Measurements from ENCODE around the gene DGCR2. TPM values are rescaled to one million over a fixed set of nuclear protein-coding genes. Genes with fewer than 3 reads are reported as not detected.

The DGCR2 gene
- total and polyA plus RNA-seq, 10 of the 15 experiments (the other 5 are each of a cell fraction or from before 2014, with no cell fraction given) = 0.19 to 28.4 (median 16.0) TPM

GRCh38 chr22:19044381-19044780 lies 77.8 kb downstream of the DGCR2 start:
- H3K27ac ChIP-seq (ENCODE audit: control insufficient read depth, insufficient read depth) = no peak overlapping the region
- H3K36me3 ChIP-seq (ENCODE audit: control insufficient read depth in 2 of 2, insufficient read depth in 2 of 2, low read length in 1 of 2) = peaks cover 24 to 33% of the 10 kb centered on the region in 2 experiments
- no peak for FAIRE-seq
- intact Hi-C loops (cut with micrococcal nuclease; ENCODE audit: unreplicated experiment) = no loop called here
- no peak for ATAC-seq
- no peak for DNase-seq (ENCODE audit: low read depth, low spot score)
- H3K4me2 ChIP-seq (ENCODE audit: control insufficient read depth, insufficient read depth) = no peak overlapping the region
- in situ Hi-C loops (cut with MboI) = no loop called here
- no peaks in the 10 kb centered on the region for H3K4me1 ChIP-seq (ENCODE audit: control insufficient read depth, insufficient read depth, low read length)
- H3K27me3 ChIP-seq (replicated peaks in 1 of 2; ENCODE audit: control insufficient read depth in 2 of 2, insufficient read depth in 2 of 2, low read length in 1 of 2) = no peaks in the 10 kb centered on the region
- no peak overlapping the region for H2AFZ ChIP-seq (ENCODE audit: control insufficient read depth, low read depth, low read length)
- BruUV-seq (replicated peaks) = no TSS peak
- H4K20me1 ChIP-seq (ENCODE audit: control insufficient read depth, insufficient read depth) = no peaks in the 10 kb centered on the region
- ChIA-PET CTCF (no interaction called here), RAD21 (ENCODE audit: unreplicated experiment) (no interaction called here), POLR2A (no interaction called here), SMC1A (ENCODE audit: uncharacterized antibody, unreplicated experiment) (interaction anchor here (0.6 to 2.0 kb wide), 2 partner anchors 66 to 840 kb away, joined by 3 to 4 read pairs; no protein-coding TSS in a partner anchor)
- H3K79me2 ChIP-seq (ENCODE audit: control insufficient read depth, insufficient read depth, low read length) = no peaks in the 10 kb centered on the region
- TF ChIP-seq ZNF687 (IDR thresholded peaks at IDR 0.05) (no peak), JUNB (IDR thresholded peaks at IDR 0.05) (no peak), IKZF2 (IDR thresholded peaks at IDR 0.05) (no peak), MEF2A (IDR thresholded peaks at IDR 0.05; ENCODE audit: insufficient read depth, low read depth, low read length) (no peak), HDAC6 (IDR thresholded peaks at IDR 0.05; ENCODE audit: unreplicated experiment) (no peak), RFX5 (IDR thresholded peaks at IDR 0.05; ENCODE audit: low read depth, low read length) (no peak), IKZF1 (conservative IDR thresholded peaks at IDR 0.05) (no peak), TCF12 (IDR thresholded peaks at IDR 0.05; ENCODE audit: low read depth, low read length) (no peak), ETV6 (conservative IDR thresholded peaks at IDR 0.05 in 1 of 2, IDR thresholded peaks at IDR 0.05 in 1 of 2; ENCODE audit: borderline replicate concordance in 1 of 2, low read depth in 1 of 2) (no peak)
- TF ChIP-seq, protein P1, sequence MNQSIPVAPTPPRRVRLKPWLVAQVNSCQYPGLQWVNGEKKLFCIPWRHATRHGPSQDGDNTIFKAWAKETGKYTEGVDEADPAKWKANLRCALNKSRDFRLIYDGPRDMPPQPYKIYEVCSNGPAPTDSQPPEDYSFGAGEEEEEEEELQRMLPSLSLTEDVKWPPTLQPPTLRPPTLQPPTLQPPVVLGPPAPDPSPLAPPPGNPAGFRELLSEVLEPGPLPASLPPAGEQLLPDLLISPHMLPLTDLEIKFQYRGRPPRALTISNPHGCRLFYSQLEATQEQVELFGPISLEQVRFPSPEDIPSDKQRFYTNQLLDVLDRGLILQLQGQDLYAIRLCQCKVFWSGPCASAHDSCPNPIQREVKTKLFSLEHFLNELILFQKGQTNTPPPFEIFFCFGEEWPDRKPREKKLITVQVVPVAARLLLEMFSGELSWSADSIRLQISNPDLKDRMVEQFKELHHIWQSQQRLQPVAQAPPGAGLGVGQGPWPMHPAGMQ (IDR thresholded peaks at IDR 0.05; ENCODE audit: borderline replicate concordance) = no peak
- TF ChIP-seq, protein P2, sequence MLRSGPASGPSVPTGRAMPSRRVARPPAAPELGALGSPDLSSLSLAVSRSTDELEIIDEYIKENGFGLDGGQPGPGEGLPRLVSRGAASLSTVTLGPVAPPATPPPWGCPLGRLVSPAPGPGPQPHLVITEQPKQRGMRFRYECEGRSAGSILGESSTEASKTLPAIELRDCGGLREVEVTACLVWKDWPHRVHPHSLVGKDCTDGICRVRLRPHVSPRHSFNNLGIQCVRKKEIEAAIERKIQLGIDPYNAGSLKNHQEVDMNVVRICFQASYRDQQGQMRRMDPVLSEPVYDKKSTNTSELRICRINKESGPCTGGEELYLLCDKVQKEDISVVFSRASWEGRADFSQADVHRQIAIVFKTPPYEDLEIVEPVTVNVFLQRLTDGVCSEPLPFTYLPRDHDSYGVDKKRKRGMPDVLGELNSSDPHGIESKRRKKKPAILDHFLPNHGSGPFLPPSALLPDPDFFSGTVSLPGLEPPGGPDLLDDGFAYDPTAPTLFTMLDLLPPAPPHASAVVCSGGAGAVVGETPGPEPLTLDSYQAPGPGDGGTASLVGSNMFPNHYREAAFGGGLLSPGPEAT (IDR thresholded peaks at IDR 0.05; ENCODE audit: low read depth) = no peak
- TF ChIP-seq, protein P3, sequence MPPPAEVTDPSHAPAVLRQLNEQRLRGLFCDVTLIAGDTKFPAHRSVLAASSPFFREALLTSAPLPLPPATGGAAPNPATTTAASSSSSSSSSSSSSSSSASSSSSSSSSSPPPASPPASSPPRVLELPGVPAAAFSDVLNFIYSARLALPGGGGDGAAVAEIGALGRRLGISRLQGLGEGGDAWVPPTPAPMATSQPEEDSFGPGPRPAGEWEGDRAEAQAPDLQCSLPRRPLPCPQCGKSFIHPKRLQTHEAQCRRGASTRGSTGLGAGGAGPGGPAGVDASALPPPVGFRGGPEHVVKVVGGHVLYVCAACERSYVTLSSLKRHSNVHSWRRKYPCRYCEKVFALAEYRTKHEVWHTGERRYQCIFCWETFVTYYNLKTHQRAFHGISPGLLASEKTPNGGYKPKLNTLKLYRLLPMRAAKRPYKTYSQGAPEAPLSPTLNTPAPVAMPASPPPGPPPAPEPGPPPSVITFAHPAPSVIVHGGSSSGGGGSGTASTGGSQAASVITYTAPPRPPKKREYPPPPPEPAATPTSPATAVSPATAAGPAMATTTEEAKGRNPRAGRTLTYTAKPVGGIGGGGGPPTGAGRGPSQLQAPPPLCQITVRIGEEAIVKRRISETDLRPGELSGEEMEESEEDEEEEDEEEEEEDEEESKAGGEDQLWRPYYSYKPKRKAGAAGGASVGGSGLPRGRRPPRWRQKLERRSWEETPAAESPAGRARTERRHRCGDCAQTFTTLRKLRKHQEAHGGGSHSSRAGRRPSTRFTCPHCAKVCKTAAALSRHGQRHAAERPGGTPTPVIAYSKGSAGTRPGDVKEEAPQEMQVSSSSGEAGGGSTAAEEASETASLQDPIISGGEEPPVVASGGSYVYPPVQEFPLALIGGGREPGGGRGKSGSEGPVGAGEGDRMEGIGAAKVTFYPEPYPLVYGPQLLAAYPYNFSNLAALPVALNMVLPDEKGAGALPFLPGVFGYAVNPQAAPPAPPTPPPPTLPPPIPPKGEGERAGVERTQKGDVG (CRISPR knock-in tag; IDR thresholded peaks at IDR 0.05) = no peak
- H3K9me3 ChIP-seq (replicated peaks; ENCODE audit: control insufficient read depth, insufficient read depth, low read length) = no peaks in the 10 kb centered on the region
- no peak overlapping the region for H3K4me3 ChIP-seq
- no peak overlapping the region for H3K9ac ChIP-seq (ENCODE audit: control insufficient read depth, insufficient read depth, low read length)
- WGBS (ENCODE audit: insufficient coverage, insufficient replicate concordance, low lambda C conversion rate, missing lambda C conversion rate) = 82% methylated on average over 6 of the region's 6 CpGs
